ENCODE data around the gene KCNQ5.

KCNQ5 gene

GRCh38 chr6:72616406-72617015 lies 5.4 kb upstream of the KCNQ5 start:
- TF ChIP-seq CTCF (IDR thresholded peaks at IDR 0.05; ENCODE audit: low read depth, low read length, missing control alignments) = peak; percentile 52
- H3K4me3 ChIP-seq (ENCODE audit: low read depth, low read length) = no peak overlapping the region
- DNase-seq (ENCODE audit: low read depth) = peak; percentile 38
- in situ Hi-C loops (cut with HindIII; ENCODE audit: low sequenced_read_pairs) = loop anchor here (5.0 to 25.0 kb wide), 3 partner anchors 346 to 581 kb away; no protein-coding TSS in a partner anchor

GRCh38 chr6:72617721-72618120 lies 4.1 kb upstream of the KCNQ5 start:
- in situ Hi-C loops (cut with HindIII; ENCODE audit: low sequenced_read_pairs) = loop anchor here (5.0 to 25.0 kb wide), 3 partner anchors 345 to 580 kb away; no protein-coding TSS in a partner anchor
- H3K4me3 ChIP-seq (ENCODE audit: low read depth, low read length) = no peak overlapping the region
- DNase-seq (ENCODE audit: low read depth) = no peak
- no peak for TF ChIP-seq CTCF (IDR thresholded peaks at IDR 0.05; ENCODE audit: low read depth, low read length, missing control alignments)

GRCh38 chr6:72619883-72620696 lies 1.8 kb upstream of the KCNQ5 start:
- DNase-seq (ENCODE audit: low read depth) = no peak
- TF ChIP-seq CTCF (IDR thresholded peaks at IDR 0.05; ENCODE audit: low read depth, low read length, missing control alignments) = no peak

GRCh38 chr6:72620871-72621290 lies 983 bp upstream of the KCNQ5 start:
- in situ Hi-C loops (cut with HindIII; ENCODE audit: low sequenced_read_pairs) = loop anchor here (25.0 kb wide), 1 partner anchor 341 kb away; no protein-coding TSS in a partner anchor

More at GRCh38 chr6:72619883-72620696, 1.8 kb upstream of the KCNQ5 start:
- peak overlapping the region; percentile 73 for H3K4me3 ChIP-seq (ENCODE audit: low read depth, low read length)
- in situ Hi-C loops (cut with HindIII; ENCODE audit: low sequenced_read_pairs) = loop anchor here (5.0 to 25.0 kb wide), 3 partner anchors 342 to 577 kb away; no protein-coding TSS in a partner anchor

GRCh38 chr6:72622094-72622940 lies 453 bp downstream of the KCNQ5 start:
- peak; percentile 28 for TF ChIP-seq CTCF (IDR thresholded peaks at IDR 0.05; ENCODE audit: low read depth, low read length, missing control alignments)
- no peak for DNase-seq (ENCODE audit: low read depth)
- peak overlapping the region; percentile 73 for H3K4me3 ChIP-seq (ENCODE audit: low read depth, low read length)
- in situ Hi-C loops (cut with HindIII; ENCODE audit: low sequenced_read_pairs) = loop anchor here (25.0 kb wide), 1 partner anchor 340 kb away; no protein-coding TSS in a partner anchor

More at GRCh38 chr6:72620871-72621290, 983 bp upstream of the KCNQ5 start:
- TF ChIP-seq CTCF (IDR thresholded peaks at IDR 0.05; ENCODE audit: low read depth, low read length, missing control alignments) = no peak
- H3K4me3 ChIP-seq (ENCODE audit: low read depth, low read length) = peak overlapping the region; percentile 73
- no peak for DNase-seq (ENCODE audit: low read depth)

DNA sequence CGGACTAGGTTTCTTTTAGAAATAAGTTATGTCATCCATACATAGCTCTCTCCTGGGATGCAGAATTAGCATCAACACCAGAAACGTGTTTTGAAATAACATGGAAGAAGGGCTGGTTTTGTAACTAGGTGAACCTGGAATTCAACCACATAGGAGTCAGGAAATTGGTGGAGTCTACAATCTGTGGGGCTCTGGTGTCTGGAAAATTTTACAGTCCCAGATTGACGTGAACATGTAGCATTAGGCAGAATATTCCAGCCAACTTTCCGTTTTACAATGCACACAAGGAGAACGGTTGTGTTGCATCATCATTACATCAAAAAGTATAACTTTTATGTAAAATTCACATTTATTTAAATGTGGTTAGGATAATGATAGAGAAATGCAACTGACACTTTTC lies 1.9 kb downstream of the KCNQ5 start:
- H3K4me3 ChIP-seq (ENCODE audit: low read depth, low read length) = peak overlapping the region; percentile 73
- in situ Hi-C loops (cut with HindIII; ENCODE audit: low sequenced_read_pairs) = loop anchor here (25.0 kb wide), 1 partner anchor 338 kb away; no protein-coding TSS in a partner anchor
- no peak for TF ChIP-seq CTCF (IDR thresholded peaks at IDR 0.05; ENCODE audit: low read depth, low read length, missing control alignments)
- no peak for DNase-seq (ENCODE audit: low read depth)

Data from astrocyte of the cerebellum (primary cell).